Measurements from ENCODE around the gene GASK1A. TPM values are rescaled to one million over a fixed set of nuclear protein-coding genes. Genes with fewer than 3 reads are reported as not detected.

Gene GASK1A
- total RNA-seq, 2 experiments from 2014 or later: not detected

GRCh38 chr3:43025423-43025822 lies 46.3 kb downstream of the GASK1A start:
- Mint-ChIP-seq H3K4me1 (ENCODE audit: low read depth) (peaks cover 41% of the 10 kb centered on the region), H3K36me3 (ENCODE audit: low read depth) (peaks cover 13% of the 10 kb centered on the region), H3K27ac (no peak overlapping the region), H3K9me3 (ENCODE audit: insufficient read depth) (peaks cover 8% of the 10 kb centered on the region), H3K4me3 (no peak overlapping the region), H3K27me3 (ENCODE audit: low read depth) (no peaks in the 10 kb centered on the region)
- ChIA-PET POLR2A (no interaction called here), CTCF (no interaction called here)
- no peak for DNase-seq
- no peak for ATAC-seq

GRCh38 chr3:43028001-43028400 lies 48.9 kb downstream of the GASK1A start:
- ATAC-seq: no peak
- POLR2A ChIA-PET: no interaction called here
- Mint-ChIP-seq H3K4me1 (ENCODE audit: low read depth) (peaks cover 23% of the 10 kb centered on the region), H3K4me3 (no peak overlapping the region), H3K27me3 (ENCODE audit: low read depth) (no peaks in the 10 kb centered on the region), H3K27ac (no peak overlapping the region), H3K36me3 (ENCODE audit: low read depth) (peaks cover 3% of the 10 kb centered on the region), H3K9me3 (ENCODE audit: insufficient read depth) (no peaks in the 10 kb centered on the region)
- no peak for DNase-seq
- CTCF ChIA-PET: no interaction called here

GRCh38 chr3:43028678-43029490 lies 49.8 kb downstream of the GASK1A start:
- Mint-ChIP-seq H3K9me3 (ENCODE audit: insufficient read depth) (no peaks in the 10 kb centered on the region), H3K4me3 (no peak overlapping the region), H3K4me1 (ENCODE audit: low read depth) (peaks cover 14% of the 10 kb centered on the region), H3K36me3 (ENCODE audit: low read depth) (peaks cover 3% of the 10 kb centered on the region), H3K27ac (no peak overlapping the region), H3K27me3 (ENCODE audit: low read depth) (no peaks in the 10 kb centered on the region)
- POLR2A ChIA-PET: no interaction called here
- CTCF ChIA-PET: no interaction called here
- no peak for ATAC-seq
- DNase-seq: no peak

- DNase-seq (no peak), ATAC-seq (no peak)
- no peaks in the 10 kb centered on the region for H3K27me3 Mint-ChIP-seq (ENCODE audit: low read depth)
- no peaks in the 10 kb centered on the region for H3K4me1 Mint-ChIP-seq (ENCODE audit: low read depth)
- no peak overlapping the region for H3K27ac Mint-ChIP-seq
- ChIA-PET CTCF (no interaction called here), POLR2A (no interaction called here)
- no peaks in the 10 kb centered on the region for H3K36me3 Mint-ChIP-seq (ENCODE audit: low read depth)
- H3K4me3 Mint-ChIP-seq: no peak overlapping the region
- H3K9me3 Mint-ChIP-seq (ENCODE audit: insufficient read depth): no peaks in the 10 kb centered on the region
Measured at GRCh38 chr3:43030162-43030935, 51.2 kb downstream of the GASK1A start.

GRCh38 chr3:43031485-43031884 lies 52.4 kb downstream of the GASK1A start:
- POLR2A ChIA-PET: no interaction called here
- no peaks in the 10 kb centered on the region for H3K36me3 Mint-ChIP-seq (ENCODE audit: low read depth)
- DNase-seq: no peak
- H3K4me1 Mint-ChIP-seq (ENCODE audit: low read depth): no peaks in the 10 kb centered on the region
- no peak overlapping the region for H3K4me3 Mint-ChIP-seq
- no peaks in the 10 kb centered on the region for H3K9me3 Mint-ChIP-seq (ENCODE audit: insufficient read depth)
- H3K27me3 Mint-ChIP-seq (ENCODE audit: low read depth): no peaks in the 10 kb centered on the region
- ATAC-seq: no peak
- CTCF ChIA-PET: no interaction called here
- no peak overlapping the region for H3K27ac Mint-ChIP-seq

- no peak overlapping the region for H3K27ac Mint-ChIP-seq
- ATAC-seq (no peak), DNase-seq (no peak)
- no peaks in the 10 kb centered on the region for H3K4me1 Mint-ChIP-seq (ENCODE audit: low read depth)
- H3K36me3 Mint-ChIP-seq (ENCODE audit: low read depth): no peaks in the 10 kb centered on the region
- no peaks in the 10 kb centered on the region for H3K9me3 Mint-ChIP-seq (ENCODE audit: insufficient read depth)
- no peak overlapping the region for H3K4me3 Mint-ChIP-seq
- ChIA-PET CTCF (no interaction called here), POLR2A (no interaction called here)
- no peaks in the 10 kb centered on the region for H3K27me3 Mint-ChIP-seq (ENCODE audit: low read depth)
Measured at GRCh38 chr3:43031889-43032545, 52.9 kb downstream of the GASK1A start.

GRCh38 chr3:43032646-43033628 lies 53.8 kb downstream of the GASK1A start:
- no peaks in the 10 kb centered on the region for H3K9me3 Mint-ChIP-seq (ENCODE audit: insufficient read depth)
- no peaks in the 10 kb centered on the region for H3K27me3 Mint-ChIP-seq (ENCODE audit: low read depth)
- DNase-seq: no peak
- ChIA-PET POLR2A (no interaction called here), CTCF (no interaction called here)
- H3K4me1 Mint-ChIP-seq (ENCODE audit: low read depth): peaks cover 2% of the 10 kb centered on the region
- no peaks in the 10 kb centered on the region for H3K36me3 Mint-ChIP-seq (ENCODE audit: low read depth)
- no peak overlapping the region for H3K27ac Mint-ChIP-seq
- no peak for ATAC-seq
- H3K4me3 Mint-ChIP-seq: no peak overlapping the region

- ChIA-PET CTCF (interaction anchor here (1.4 kb wide), 1 partner anchor 11 kb away, joined by 6 read pairs; no protein-coding TSS in a partner anchor), POLR2A (interaction anchor here (1.0 kb wide), 1 partner anchor 21 kb away, joined by 4 read pairs; no protein-coding TSS in a partner anchor)
- Mint-ChIP-seq H3K27ac (no peak overlapping the region), H3K9me3 (ENCODE audit: insufficient read depth) (no peaks in the 10 kb centered on the region), H3K36me3 (ENCODE audit: low read depth) (no peaks in the 10 kb centered on the region), H3K27me3 (ENCODE audit: low read depth) (no peaks in the 10 kb centered on the region), H3K4me1 (ENCODE audit: low read depth) (peaks cover 4% of the 10 kb centered on the region), H3K4me3 (no peak overlapping the region)
- ATAC-seq (no peak), DNase-seq (no peak)
Measured at GRCh38 chr3:43034200-43034599, 55.1 kb downstream of the GASK1A start.

- Mint-ChIP-seq H3K9me3 (ENCODE audit: insufficient read depth) (no peaks in the 10 kb centered on the region), H3K4me3 (no peak overlapping the region), H3K27me3 (ENCODE audit: low read depth) (no peaks in the 10 kb centered on the region), H3K4me1 (ENCODE audit: low read depth) (peaks cover 4% of the 10 kb centered on the region), H3K27ac (peak overlapping the region; percentile 34), H3K36me3 (ENCODE audit: low read depth) (no peaks in the 10 kb centered on the region)
- ChIA-PET POLR2A (interaction anchor here (1.0 kb wide), 1 partner anchor 20 kb away, joined by 4 read pairs; no protein-coding TSS in a partner anchor), CTCF (interaction anchor here (1.4 kb wide), 1 partner anchor 11 kb away, joined by 6 read pairs; no protein-coding TSS in a partner anchor)
- ATAC-seq: no peak
- DNase-seq: no peak
Measured at GRCh38 chr3:43034911-43035310, 55.8 kb downstream of the GASK1A start.

- CTCF ChIA-PET: no interaction called here
Measured at GRCh38 chr3:43035801-43036365, 56.8 kb downstream of the GASK1A start.

More at GRCh38 chr3:43035801-43036365, 56.8 kb downstream of the GASK1A start:
- ATAC-seq (no peak), DNase-seq (peak; percentile 19)
- Mint-ChIP-seq H3K9me3 (ENCODE audit: insufficient read depth) (no peaks in the 10 kb centered on the region), H3K36me3 (ENCODE audit: low read depth) (no peaks in the 10 kb centered on the region), H3K27me3 (ENCODE audit: low read depth) (no peaks in the 10 kb centered on the region), H3K27ac (no peak overlapping the region), H3K4me3 (no peak overlapping the region), H3K4me1 (ENCODE audit: low read depth) (peaks cover 4% of the 10 kb centered on the region)
- POLR2A ChIA-PET: interaction anchor here (0.6 kb wide), 1 partner anchor 1204 kb away, joined by 3 read pairs; no protein-coding TSS in a partner anchor

Data from activated CD8-positive, alpha-beta T cell treated with anti-CD3 and anti-CD28 coated beads, Interleukin-2, amount 10 ng/mL, durations not matched to agents 7 days and 5 days (primary cell).